GM19328 (cell line): ENCODE results near the gene AIFM1.

Source experiments
- ATAC-seq: cut with Tn5 transposase; IDR thresholded peaks from one replicate; pipeline ENCODE4 v1.9.1; 2021; ENCODE audit warnings: mild to moderate bottlenecking, moderate library complexity; ENCODE audit not compliant: unreplicated experiment

AIFM1 gene

GRCh38 chrX:130097507-130098209 lies 68.0 kb downstream of the AIFM1 start:
- no peak for ATAC-seq

GRCh38 chrX:130095249-130096030 lies 70.2 kb downstream of the AIFM1 start:
- no peak for ATAC-seq

- no peak for ATAC-seq
Measured at GRCh38 chrX:130094696-130095095, 70.9 kb downstream of the AIFM1 start.

GRCh38 chrX:130093271-130093670 lies 72.4 kb downstream of the AIFM1 start:
- no peak for ATAC-seq

DNA sequence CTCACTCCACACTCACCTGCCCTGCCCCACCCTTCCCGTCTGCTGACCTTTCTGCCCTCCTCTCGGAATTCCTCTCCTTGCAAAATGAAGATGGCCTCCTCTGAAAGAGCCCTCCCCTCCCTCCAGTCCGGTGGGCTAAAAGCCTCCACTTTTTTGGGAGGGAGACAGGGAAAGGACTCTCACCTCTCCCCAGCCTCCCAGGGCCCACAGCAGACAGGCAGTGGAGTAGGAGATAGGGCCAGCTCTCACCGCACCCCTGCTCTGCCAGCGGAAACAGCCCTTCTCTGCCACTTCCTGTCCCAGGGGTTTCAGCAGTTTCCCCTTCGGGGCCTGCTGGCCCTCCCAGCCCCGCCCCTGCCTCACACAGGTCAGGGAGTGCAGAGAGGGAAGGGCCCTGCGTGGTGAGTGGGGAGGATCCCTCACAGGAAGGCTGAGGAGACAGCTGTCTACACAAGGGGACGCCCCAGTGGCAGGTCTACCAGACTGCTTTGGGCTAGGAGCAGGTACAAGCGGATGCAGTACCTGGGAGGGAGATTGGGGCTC lies 73.6 kb downstream of the AIFM1 start:
- peak; percentile 99 for ATAC-seq

- ATAC-seq = no peak
Measured at GRCh38 chrX:130090364-130090763, 75.3 kb downstream of the AIFM1 start.

DNA sequence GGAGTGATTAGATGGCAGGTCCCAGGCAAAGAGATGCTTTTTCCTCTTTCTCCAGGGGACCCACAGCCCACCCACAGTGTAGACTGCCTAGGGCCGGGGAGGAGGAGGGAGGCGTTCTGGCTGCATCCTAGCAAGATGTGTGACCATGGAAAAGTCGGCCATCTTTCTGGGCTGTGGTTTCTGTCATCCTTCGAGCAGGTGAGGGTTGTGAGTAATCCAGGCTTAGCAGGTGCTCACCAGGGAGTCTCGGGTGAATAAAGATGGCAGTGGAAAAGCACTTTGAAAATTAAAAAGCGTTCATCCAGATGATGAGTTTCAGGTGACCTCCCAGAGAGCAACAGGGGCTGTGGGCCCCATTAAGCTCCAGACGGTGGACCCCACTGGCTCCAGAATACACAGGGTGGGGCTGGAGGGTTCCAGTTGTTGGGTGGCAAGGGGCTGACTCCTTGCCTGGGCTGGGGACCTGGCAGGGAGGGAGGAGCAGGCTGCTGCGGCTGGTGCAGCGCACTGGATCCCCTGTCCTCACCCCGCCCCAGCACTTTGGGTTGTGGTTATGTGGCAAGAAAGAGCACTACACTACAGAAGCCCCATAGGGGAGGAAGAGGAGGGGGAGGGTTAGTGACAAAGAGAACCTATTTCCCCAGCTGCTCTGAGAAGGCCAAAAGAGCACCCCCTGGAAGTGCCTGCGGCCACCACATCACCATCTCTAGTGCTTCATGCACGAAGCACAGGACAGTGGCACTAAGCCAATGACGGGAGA lies 79.0 kb downstream of the AIFM1 start:
- peak; percentile 40 for ATAC-seq

GRCh38 chrX:130085551-130086446 lies 79.8 kb downstream of the AIFM1 start:
- ATAC-seq = no peak

DNA sequence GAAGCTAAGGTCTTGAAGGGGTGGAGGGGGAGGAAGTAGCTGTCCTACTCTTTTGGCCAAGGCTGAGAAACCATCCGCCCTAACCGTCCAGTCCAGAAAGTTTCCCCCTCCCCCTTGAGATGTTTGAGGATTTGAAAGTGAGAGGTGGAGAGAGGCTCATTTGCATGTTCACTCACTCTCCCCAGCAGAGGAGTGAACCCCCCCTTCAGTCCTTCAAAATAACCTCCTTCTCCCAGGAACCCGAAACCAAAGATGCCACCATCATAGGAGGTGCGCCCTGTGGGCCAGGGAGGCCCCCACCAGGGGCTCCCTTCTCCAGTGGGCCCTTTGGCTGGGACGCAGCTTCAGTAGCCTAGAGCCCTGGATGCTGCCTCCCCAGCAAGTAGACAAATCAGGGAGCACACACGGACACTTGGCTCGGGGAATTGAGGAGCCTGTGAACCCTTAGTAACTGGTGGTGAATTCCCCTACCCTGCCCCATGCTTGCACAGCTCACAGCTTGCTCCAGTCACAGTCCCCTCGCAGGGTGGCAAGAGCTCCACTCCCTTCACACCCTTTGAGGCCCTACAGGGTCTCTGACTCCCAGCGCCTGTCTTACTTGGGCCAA lies 80.9 kb downstream of the AIFM1 start:
- peak; percentile 26 for ATAC-seq

GRCh38 chrX:130083656-130084382 lies 81.8 kb downstream of the AIFM1 start:
- ATAC-seq = peak; percentile 34

GRCh38 chrX:130083107-130083490 lies 82.5 kb downstream of the AIFM1 start:
- ATAC-seq = no peak

DNA sequence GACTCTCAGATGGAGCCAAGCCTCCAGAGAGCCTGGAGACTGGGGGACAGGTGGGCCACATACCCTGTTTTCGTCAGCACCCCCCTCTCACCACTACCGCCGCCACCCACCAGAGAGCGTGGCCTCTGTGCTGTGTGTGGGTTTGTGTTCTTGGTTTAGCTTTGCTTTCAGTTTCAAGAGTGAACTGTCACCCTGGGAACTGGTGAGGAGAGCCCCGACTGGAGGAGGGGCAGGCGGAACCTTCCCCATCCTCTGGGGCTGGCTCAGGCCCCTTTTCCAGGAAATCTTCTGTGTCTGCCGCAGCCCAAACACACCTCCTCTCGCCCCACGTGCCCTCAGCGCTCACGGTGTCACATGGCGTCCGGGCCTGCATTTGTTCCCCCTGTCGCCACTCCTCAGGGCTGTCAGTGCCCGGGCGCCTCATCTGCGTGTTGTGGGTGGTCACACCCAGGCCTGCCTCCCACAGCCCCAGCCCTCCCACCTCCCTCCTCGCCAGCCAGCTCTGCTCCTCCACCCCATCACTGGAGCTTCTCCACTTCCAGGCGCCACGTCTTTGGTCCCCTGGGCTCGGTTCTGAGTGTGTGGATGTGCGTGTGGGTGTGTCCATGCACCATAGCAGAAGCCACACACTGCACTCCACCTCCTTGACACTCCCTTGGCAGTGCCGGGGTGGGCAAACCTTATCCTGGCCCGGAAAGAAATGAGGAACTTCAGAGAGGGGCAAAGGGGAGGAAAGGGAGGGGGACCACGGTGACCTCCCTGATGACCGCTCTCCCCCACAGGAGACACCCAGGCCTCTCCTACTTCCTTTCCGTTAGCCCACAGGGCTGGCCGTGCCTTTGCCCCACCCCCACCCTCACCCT lies 83.2 kb downstream of the AIFM1 start:
- ATAC-seq = peak; percentile 44

- ATAC-seq = no peak
Measured at GRCh38 chrX:130081421-130082045, 84.1 kb downstream of the AIFM1 start.

GRCh38 chrX:130080791-130081367 lies 84.8 kb downstream of the AIFM1 start:
- no peak for ATAC-seq

DNA sequence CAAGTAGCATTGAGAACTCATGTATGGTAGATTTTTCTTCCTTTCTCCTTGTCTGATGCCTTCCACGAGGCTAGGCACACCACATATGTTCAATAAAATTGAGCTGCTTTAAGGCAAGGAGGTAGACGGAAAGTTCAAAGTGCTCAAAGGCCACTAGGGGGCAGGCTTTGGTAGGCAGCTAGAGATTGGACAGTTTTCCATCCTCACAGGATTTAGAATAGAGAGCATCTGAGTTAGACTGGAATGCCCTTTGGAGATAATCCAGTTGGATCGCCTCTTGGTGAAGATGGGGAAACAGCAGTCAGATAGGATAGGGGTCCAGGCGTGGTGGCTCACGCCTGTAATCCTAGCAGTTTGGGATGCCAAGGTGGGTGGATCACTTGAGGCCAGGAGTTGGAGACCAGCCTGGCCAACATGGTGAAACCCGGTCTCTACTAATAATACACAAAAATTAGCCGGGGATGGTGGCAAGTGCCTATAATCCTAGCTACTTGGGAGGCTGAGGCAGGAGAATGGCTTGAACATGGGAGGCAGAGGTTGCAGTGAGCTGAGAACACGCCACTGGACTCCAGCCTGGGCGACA lies 85.7 kb downstream of the AIFM1 start:
- no peak for ATAC-seq
